SJSA1 (cell line): ENCODE results near the gene ACVR1B. TPM values are rescaled to one million over a fixed set of nuclear protein-coding genes. Genes with fewer than 3 reads are reported as not detected.

Experiments
- DNase-seq, 2 experiments: peaks; one replicate each; pipeline ENCODE4 v3.0.0-alpha.2; 2015 to 2020; ENCODE audit warnings: low spot score in 2 of 2, low read depth in 1 of 2
- H3K27ac ChIP-seq: fragments of 250-450 bp; sonication (Bioruptor Pico); 2 replicates; pipeline ENCODE4 v1.5.1; 2020; ENCODE audit warnings: mild to moderate bottlenecking, moderate library complexity
- H3K27me3 ChIP-seq: fragments of 250-450 bp; sonication (Bioruptor Pico); replicated peaks from 2 replicates; pipeline ENCODE4 v1.5.1; 2020; ENCODE audit warnings: mild to moderate bottlenecking, moderate library complexity
- H3K36me3 ChIP-seq: fragments of 250-450 bp; sonication (Bioruptor Pico); 2 replicates; pipeline ENCODE4 v1.5.1; 2020; ENCODE audit warnings: mild to moderate bottlenecking
- H3K4me1 ChIP-seq: fragments of 250-450 bp; sonication (Bioruptor Pico); replicated peaks from 2 replicates; pipeline ENCODE4 v1.6.1; 2021; ENCODE audit warnings: mild to moderate bottlenecking
- H3K4me3 ChIP-seq: fragments of 250-450 bp; sonication (Bioruptor Pico); 2 replicates; pipeline ENCODE4 v1.5.1; 2020; ENCODE audit warnings: mild to moderate bottlenecking
- H3K9me3 ChIP-seq: fragments of 250-450 bp; sonication (Bioruptor Pico); replicated peaks from 2 replicates; pipeline ENCODE4 v1.5.1; 2020; ENCODE audit warnings: mild to moderate bottlenecking
- total RNA-seq: library from RNA; depleted of rRNA; stranded (reverse); fragments of >200 nt; shearing (Covaris generic); gene quantifications from 2 replicates; pipeline ENCODE4 v1.2.3, GENCODE V29; 2014

Gene ACVR1B
- total RNA-seq, 1 experiment from 2014 or later = 3.3 TPM

DNA sequence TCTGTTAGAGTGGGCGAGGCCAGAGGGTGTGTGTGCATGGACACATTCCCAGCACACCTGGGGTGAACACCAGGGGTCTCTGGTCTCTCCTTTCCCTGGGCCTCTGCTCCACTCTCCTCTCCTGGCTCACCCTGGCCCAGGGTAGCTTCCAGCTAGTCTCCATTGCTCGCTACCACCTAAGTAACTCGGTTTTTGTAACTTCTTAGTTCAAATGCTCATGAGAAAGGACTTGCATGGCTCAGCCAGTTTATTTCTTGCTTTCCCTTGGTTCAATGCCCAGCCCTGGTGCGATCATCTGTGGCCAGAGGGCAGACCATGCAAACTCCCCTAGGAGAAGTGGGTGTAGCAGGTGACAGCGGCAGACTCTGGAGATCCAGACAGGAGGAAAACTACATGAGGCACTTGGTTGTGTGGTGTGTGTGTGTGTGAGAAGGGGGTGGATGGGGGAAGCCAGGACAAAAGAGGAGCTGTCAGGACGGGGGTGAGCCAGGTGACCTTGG lies 8.9 kb upstream of the ACVR1B start:
- H3K27me3 ChIP-seq = peaks cover 5% of the 10 kb centered on the region; the same call in 1 of the 2 replicates
- H3K36me3 ChIP-seq = no peaks in the 10 kb centered on the region
- H3K4me3 ChIP-seq = no peak overlapping the region
- H3K4me1 ChIP-seq = no peaks in the 10 kb centered on the region
- 0 out of 2 replicates have a peak, but pooled peaks cover 4% of the 10 kb centered on the region for H3K9me3 ChIP-seq
- H3K27ac ChIP-seq = no peak overlapping the region
- DNase-seq = no peak

DNA sequence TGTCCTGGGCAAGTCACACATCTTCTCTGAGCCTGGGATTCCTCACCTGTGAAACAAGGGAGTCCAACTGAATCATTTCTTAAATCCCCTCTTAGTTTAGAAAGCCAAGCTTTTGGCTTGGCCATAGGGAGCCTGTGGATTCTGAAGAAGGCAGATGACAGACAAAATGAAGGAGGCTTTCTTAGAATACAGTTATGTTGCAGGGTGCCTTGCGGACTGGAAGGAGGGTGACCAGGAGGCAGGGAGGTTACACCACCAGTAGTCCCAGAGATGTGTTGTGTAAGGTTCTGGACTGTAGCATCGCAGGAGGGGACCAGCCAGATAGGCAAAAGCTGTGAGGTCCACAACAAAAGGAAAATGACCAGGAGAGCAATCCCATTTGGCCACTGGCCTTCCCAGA lies 8.2 kb upstream of the ACVR1B start:
- H3K27ac ChIP-seq = no peak overlapping the region
- H3K4me1 ChIP-seq = no peaks in the 10 kb centered on the region
- H3K4me3 ChIP-seq = no peak overlapping the region
- no peak for DNase-seq
- 0 out of 2 replicates have a peak, but pooled peaks cover 4% of the 10 kb centered on the region for H3K27me3 ChIP-seq
- H3K9me3 ChIP-seq = 0 out of 2 replicates have a peak, but pooled peaks cover 4% of the 10 kb centered on the region
- no peaks in the 10 kb centered on the region for H3K36me3 ChIP-seq

DNA sequence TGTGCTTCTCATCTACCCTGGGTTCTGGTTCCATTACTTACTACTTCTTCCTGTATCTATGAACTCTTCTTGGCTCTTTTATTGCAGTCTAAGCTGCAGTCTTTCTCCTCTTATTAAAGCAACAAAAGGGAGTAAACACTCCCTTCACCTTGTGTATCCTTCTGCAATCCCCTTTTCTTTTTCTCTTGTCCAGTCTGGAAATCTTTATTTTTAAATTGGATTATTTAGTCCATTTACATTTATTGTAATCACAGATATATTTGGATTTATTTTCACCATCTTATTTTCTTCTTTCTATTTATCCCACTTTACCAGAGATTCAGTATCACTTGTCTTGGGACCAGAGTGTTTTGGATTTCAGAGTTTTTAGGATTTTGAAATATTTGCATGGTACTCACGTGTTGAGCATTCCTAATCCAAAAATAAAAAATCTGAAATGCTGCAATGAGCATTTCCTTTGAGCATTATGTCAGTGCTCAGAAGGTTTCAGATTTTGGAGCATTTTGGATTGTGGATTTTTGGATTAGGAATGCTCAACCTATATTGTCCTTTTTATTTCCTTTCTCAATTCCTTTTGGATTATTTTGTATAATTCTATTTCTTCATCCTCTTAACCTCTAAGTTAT lies 6.8 kb upstream of the ACVR1B start:
- peaks cover 2% of the 10 kb centered on the region; the same call in 1 of the 2 replicates for H3K27me3 ChIP-seq
- no peak for DNase-seq
- no peak overlapping the region for H3K4me3 ChIP-seq
- no peak overlapping the region for H3K27ac ChIP-seq
- H3K9me3 ChIP-seq = 0 out of 2 replicates have a peak, but pooled peaks cover 4% of the 10 kb centered on the region
- no peaks in the 10 kb centered on the region for H3K36me3 ChIP-seq
- H3K4me1 ChIP-seq = no peaks in the 10 kb centered on the region

DNA sequence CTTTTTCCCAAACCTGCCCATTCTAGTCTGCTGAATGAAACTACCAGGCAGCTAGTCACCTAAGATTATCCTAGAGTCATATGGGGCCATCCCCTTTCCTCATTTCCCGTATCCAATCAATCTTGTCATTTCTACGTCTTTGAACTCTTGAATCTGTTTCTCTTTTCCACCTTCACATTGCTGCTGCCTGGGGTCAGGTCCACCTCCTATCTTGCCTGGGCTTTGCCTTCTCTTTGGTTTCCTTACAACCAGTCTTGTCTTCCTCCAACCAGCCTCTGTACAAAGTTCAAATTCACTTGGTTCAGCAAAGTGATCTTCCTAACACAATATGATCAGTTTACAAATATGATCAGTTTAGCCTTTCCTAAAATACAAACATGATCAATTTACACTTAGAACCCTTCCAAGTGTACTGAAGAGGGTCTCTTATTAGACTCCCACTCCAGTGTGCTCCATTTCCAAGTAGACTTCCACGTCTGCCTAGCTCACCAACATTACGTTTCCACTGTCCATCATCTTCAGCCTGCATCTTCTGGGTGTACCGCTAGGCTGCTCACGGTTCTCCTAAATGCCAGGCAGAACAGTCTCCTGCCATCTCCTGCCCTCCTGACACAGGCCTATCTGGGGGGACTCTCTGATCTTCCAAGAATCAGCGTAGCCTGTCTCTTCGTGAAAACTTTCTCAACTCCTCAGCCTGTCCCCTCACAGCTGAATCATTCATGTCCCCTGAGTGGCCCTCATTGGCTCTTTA lies 4.1 kb upstream of the ACVR1B start:
- no peak for DNase-seq
- Histone ChIP-seq H3K36me3 (0 out of 2 replicates have a peak, but pooled peaks cover 4% of the 10 kb centered on the region), H3K9me3 (0 out of 2 replicates have a peak, but pooled peaks cover 4% of the 10 kb centered on the region), H3K4me1 (peaks cover 7% of the 10 kb centered on the region; the same call in 1 of the 2 replicates), H3K27me3 (peaks cover 6% of the 10 kb centered on the region), H3K27ac (no peak overlapping the region), H3K4me3 (no peak overlapping the region)

DNA sequence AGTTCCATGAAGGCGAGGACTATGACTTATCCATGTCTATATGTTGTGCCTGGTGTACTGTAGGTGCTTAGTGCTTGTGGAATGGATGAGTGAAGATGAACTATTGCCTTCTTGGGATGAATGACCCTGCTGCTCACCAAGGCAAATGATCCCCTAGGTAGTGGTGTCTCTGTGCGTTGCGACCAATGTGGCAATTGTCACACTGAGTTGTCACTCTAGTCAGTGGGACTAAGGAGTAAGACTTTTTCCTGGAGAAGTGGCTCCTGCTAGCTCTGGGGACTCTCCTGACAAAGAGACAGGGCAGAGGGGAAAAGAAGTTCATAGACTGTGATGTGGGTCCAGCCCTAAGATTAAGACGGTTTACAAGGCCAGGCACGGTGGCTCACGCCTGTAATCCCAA lies 3.4 kb upstream of the ACVR1B start:
- peaks cover 6% of the 10 kb centered on the region for H3K27me3 ChIP-seq
- no peak overlapping the region for H3K4me3 ChIP-seq
- H3K4me1 ChIP-seq = peaks cover 7% of the 10 kb centered on the region; the same call in 1 of the 2 replicates
- H3K36me3 ChIP-seq = 0 out of 2 replicates have a peak, but pooled peaks cover 4% of the 10 kb centered on the region
- DNase-seq = no peak
- 0 out of 2 replicates have a peak, but pooled peaks cover 4% of the 10 kb centered on the region for H3K9me3 ChIP-seq
- no peak overlapping the region for H3K27ac ChIP-seq

DNA sequence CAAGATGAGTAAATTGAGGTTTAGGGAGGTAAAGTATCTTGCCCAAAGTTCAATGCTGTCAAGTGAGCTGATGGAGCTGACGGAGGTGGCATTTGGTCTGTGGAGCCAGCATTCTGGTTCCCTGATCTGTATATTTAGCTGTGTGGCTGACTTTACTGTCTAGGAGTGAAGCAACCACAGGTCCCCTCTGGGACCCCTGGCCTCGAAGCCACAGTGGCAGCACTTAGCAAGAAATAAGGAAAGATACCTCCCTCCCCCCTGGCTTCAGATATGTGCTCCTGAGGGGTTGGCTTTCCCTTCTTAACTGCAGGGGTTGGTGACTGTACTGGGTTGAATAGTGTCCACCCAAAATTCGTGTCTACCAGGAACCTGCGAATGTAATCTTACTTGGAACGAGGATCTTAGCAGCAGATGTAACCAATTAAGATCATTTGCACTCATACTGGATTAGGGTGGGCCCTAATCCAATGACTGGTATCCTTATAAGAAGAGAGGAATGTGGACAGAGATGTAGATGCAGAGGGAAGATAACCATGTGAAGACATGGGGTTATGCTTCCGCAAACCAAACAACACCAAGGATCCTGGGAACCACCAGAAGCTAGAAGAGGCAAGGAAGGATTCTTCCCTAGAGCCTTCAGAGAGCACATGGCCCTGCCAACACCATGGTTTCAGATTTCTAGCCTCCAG lies 2.0 kb upstream of the ACVR1B start:
- DNase-seq = no peak
- H3K27ac ChIP-seq = no peak overlapping the region
- no peak overlapping the region for H3K4me3 ChIP-seq
- 0 out of 2 replicates have a peak, but pooled peaks cover 4% of the 10 kb centered on the region for H3K36me3 ChIP-seq
- H3K9me3 ChIP-seq = 0 out of 2 replicates have a peak, but pooled peaks cover 2% of the 10 kb centered on the region
- H3K4me1 ChIP-seq = peaks cover 7% of the 10 kb centered on the region; the same call in 1 of the 2 replicates
- peaks cover 6% of the 10 kb centered on the region for H3K27me3 ChIP-seq

DNA sequence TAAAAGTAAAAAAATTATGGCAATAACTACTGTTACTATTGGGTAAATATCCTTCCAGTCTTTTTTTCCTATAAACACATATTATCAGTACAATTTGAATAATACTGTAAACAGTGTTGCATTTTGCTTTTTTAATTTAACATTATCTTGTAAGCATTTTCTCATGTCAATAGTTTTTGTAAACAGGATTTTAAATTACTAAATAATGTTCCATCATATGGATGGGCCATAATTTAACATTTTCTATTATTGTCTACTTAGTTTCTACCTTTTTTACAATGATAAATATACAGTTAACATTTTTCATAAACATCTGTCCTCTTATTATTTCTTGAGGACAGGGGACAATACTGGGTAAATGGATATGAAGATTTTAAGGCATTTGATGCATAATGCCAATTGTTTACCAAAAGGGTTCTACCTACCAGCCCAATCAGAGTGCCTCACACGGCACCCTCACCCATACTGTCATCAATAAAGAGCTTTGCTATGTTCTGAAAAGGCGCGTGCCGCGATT lies 759 bp upstream of the ACVR1B start:
- Histone ChIP-seq H3K36me3 (0 out of 2 replicates have a peak, but pooled peaks cover 4% of the 10 kb centered on the region), H3K4me3 (peak overlapping the region; percentile 92), H3K27ac (no peak overlapping the region), H3K4me1 (peaks cover 7% of the 10 kb centered on the region; the same call in 1 of the 2 replicates), H3K9me3 (0 out of 2 replicates have a peak, but pooled peaks cover 2% of the 10 kb centered on the region), H3K27me3 (peaks cover 6% of the 10 kb centered on the region)
- DNase-seq = no peak

DNA sequence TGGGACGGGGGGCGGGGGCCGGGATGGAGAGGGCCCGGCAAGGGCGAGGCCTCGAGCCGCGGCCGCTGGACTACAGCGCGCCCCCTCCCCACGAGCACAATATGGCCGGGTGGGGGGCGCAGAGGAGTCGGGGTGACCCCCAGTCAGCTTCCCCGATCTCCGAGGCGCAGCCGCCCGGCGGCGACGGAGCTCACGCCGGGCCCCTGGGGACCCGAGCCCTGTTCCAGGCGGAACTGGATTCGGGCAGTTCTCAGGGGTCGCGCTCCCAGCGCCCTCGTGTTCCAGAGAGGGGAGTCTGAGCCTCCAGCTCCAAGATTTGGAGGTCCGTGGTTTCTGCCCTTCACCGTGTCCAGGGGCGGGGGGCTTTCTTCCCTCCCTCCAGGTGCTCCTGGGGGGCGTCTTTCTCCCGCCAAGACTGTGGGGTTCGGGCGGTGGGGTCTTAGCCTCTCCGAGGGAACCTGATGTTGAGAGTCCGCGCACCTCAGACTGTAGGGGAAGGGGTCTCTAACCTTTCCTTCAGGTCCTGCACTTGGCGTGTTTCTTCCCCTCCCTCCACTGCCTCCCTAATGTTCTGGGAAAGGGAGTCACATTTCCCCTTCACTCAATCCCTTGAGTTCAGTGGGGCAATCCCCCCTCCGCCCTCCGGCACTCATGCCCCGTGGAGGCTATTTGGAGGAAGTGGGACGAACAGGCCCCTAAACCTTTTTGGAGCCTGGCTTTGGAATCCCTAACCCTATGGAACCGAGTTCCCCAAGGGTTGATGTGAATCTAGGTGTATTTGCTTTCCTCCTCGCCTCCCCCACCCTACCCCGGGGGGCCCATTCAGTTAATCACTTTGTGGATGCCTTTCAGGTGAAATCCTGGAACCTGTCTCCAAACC lies 584 bp downstream of the ACVR1B start:
- Histone ChIP-seq H3K27ac (peak overlapping the region; percentile 48; the same call in 1 of the 2 replicates), H3K9me3 (no peaks in the 10 kb centered on the region), H3K4me1 (peaks cover 7% of the 10 kb centered on the region; the same call in 1 of the 2 replicates), H3K36me3 (0 out of 2 replicates have a peak, but pooled peaks cover 4% of the 10 kb centered on the region), H3K27me3 (peaks cover 6% of the 10 kb centered on the region), H3K4me3 (peak overlapping the region; percentile 92)
- no peak for DNase-seq

DNA sequence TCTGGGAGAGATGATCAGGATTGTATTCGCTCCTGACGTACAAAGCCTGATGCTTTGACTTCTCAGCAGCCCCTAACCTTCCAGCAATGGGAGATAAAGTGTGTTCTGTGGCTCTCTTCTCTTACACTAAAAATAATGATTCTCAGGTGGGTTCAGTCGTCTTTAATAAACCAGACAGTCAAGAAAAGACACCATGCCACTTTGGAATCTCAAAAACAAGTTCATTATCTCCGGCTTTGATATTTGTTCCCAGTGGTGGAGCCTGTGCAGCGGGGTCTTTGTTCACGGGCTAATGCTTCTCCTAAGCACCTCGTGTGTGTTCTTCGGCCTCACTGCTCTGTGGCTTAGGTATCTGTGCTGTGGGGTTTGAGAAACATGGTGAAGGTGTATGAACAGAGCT lies 1.6 kb downstream of the ACVR1B start:
- Histone ChIP-seq H3K9me3 (no peaks in the 10 kb centered on the region), H3K4me3 (no peak overlapping the region), H3K36me3 (0 out of 2 replicates have a peak, but pooled peaks cover 4% of the 10 kb centered on the region), H3K27ac (no peak overlapping the region), H3K27me3 (peaks cover 6% of the 10 kb centered on the region), H3K4me1 (peaks cover 7% of the 10 kb centered on the region; the same call in 1 of the 2 replicates)
- DNase-seq = no peak

DNA sequence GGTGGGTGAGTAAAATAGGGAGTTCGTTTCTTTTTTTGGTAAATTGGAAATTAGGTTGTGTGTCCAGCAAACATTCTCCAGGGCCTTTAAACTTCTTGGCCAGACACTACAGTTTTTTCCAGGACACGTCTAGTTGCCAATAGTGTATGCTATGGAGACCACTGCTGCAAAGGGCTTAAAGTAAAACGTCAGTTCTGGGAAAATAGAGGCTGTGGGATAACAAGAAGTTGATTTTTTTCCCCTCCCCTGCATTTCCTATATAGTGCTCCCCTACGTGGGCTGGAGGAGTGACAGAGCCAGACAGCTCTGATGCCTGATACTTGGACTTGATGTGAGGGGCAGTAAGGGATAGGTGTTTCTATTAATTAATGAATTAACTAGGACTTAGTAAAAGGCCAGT lies 2.4 kb downstream of the ACVR1B start:
- no peak overlapping the region for H3K4me3 ChIP-seq
- H3K27ac ChIP-seq = no peak overlapping the region
- DNase-seq = no peak
- no peaks in the 10 kb centered on the region for H3K9me3 ChIP-seq
- peaks cover 6% of the 10 kb centered on the region for H3K27me3 ChIP-seq
- H3K4me1 ChIP-seq = peaks cover 7% of the 10 kb centered on the region; the same call in 1 of the 2 replicates
- 0 out of 2 replicates have a peak, but pooled peaks cover 4% of the 10 kb centered on the region for H3K36me3 ChIP-seq

DNA sequence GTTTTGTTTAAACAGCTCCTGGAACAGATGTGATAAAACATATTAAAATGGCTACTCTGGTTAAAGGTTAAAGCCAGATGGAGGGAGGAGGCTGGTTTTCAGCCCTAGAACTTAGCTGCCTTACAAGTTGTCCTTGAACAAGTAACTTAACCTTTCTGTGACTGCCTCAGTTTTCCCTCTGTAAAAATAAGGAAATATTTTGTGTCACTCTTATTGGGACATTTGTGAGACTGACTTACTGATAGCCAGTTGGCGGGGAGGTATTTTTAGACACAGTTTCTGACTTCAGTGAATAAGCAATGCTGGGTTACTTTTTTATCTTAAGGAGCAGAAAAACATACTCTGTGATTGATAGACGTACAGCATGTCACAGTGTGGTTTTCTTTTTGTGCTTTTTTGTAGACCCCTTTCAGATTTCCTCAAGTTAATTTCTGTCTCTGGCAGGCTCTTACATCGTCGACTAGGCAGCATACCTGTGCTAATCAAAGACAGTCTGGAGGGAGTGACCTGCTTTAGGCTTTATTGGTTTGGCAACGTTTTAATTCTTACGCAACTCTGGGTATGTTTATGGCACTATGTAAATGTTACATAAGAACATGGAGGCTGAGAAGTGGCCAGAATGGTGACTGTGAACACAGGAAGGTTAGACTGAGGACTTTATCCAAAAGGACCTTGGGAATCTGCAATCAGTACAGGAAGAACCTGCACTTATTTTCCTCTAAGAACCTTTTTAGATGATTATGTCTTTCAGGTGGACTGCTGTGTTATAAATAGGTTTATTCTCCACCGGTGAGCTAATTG lies 3.3 kb downstream of the ACVR1B start:
- DNase-seq = no peak
- Histone ChIP-seq H3K27me3 (peaks cover 6% of the 10 kb centered on the region), H3K36me3 (0 out of 2 replicates have a peak, but pooled peaks cover 4% of the 10 kb centered on the region), H3K27ac (no peak overlapping the region), H3K9me3 (no peaks in the 10 kb centered on the region), H3K4me1 (peaks cover 7% of the 10 kb centered on the region; the same call in 1 of the 2 replicates), H3K4me3 (no peak overlapping the region)

DNA sequence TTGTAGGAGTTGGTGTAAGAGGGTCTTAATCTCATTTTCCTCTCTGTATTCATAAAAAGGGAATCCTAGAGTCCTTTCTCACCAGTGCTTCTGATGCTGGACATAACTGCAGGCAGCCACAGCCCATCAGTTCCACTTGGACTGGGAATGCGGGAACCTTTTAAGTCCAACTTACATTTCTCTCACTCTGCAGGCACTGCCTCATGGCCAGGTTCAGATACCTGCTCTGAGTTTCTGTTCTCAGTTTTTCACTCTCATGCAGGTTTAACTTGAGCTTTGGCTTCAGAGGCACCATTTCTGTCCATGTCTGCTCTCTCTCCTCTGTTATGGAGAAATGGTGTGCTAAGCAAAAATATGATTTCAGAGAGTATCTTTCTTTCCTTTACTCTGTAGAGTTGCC lies 4.2 kb downstream of the ACVR1B start:
- H3K27me3 ChIP-seq = no peaks in the 10 kb centered on the region; the same call in 1 of the 2 replicates
- DNase-seq = no peak
- 0 out of 2 replicates have a peak, but pooled peaks cover 4% of the 10 kb centered on the region for H3K36me3 ChIP-seq
- H3K4me3 ChIP-seq = no peak overlapping the region
- peaks cover 7% of the 10 kb centered on the region; the same call in 1 of the 2 replicates for H3K4me1 ChIP-seq
- H3K27ac ChIP-seq = no peak overlapping the region
- no peaks in the 10 kb centered on the region for H3K9me3 ChIP-seq
